ENCODE measurements around the gene MAL. TPM values are rescaled to one million over a fixed set of nuclear protein-coding genes. Genes with fewer than 3 reads are reported as not detected.

MAL gene
- total and polyA plus RNA-seq, 3 donors from 2014 or later, result 0.62 to 1.3 (median 0.79) TPM

GRCh38 chr2:95032868-95033603 is 7.5 kb downstream of the MAL start:
- WGBS, 2 donors, result 52 to 59% methylated on average over 15 to 16 of the region's 16 CpGs
- TF ChIP-seq POLR2A (IDR thresholded peaks at IDR 0.05), result no peak
- TF ChIP-seq, protein P1, sequence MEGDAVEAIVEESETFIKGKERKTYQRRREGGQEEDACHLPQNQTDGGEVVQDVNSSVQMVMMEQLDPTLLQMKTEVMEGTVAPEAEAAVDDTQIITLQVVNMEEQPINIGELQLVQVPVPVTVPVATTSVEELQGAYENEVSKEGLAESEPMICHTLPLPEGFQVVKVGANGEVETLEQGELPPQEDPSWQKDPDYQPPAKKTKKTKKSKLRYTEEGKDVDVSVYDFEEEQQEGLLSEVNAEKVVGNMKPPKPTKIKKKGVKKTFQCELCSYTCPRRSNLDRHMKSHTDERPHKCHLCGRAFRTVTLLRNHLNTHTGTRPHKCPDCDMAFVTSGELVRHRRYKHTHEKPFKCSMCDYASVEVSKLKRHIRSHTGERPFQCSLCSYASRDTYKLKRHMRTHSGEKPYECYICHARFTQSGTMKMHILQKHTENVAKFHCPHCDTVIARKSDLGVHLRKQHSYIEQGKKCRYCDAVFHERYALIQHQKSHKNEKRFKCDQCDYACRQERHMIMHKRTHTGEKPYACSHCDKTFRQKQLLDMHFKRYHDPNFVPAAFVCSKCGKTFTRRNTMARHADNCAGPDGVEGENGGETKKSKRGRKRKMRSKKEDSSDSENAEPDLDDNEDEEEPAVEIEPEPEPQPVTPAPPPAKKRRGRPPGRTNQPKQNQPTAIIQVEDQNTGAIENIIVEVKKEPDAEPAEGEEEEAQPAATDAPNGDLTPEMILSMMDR (IDR thresholded peaks at IDR 0.05), result no peak
- DNase-seq, result no peak

GRCh38 chr2:95034221-95034620 is 8.7 kb downstream of the MAL start:
- Histone ChIP-seq H3K27ac (no peak overlapping the region), H3K4me1 (no peaks in the 10 kb centered on the region), H3K4me3 (no peak overlapping the region), H3K27me3 (no peaks in the 10 kb centered on the region), H3K9me3 (no peaks in the 10 kb centered on the region), H3K36me3 (ENCODE audit: low read depth, missing control alignments) (no peaks in the 10 kb centered on the region)
- 53% methylated on average over 4 of the region's 4 CpGs; no CpG with 5 or more reads in 1 of the 2 donors for WGBS, 2 donors
- TF ChIP-seq, protein P1 (IDR thresholded peaks at IDR 0.05), result no peak
- no peak for TF ChIP-seq POLR2A (IDR thresholded peaks at IDR 0.05)
- intact Hi-C loops (cut with DNase I; ENCODE audit: low total_unique reads), result no loop called here
- no peak for DNase-seq

More at GRCh38 chr2:95032868-95033603, 7.5 kb downstream of the MAL start:
- Histone ChIP-seq H3K27me3 (no peaks in the 10 kb centered on the region), H3K4me1 (no peaks in the 10 kb centered on the region), H3K27ac (no peak overlapping the region), H3K36me3 (ENCODE audit: low read depth, missing control alignments) (no peaks in the 10 kb centered on the region), H3K9me3 (no peaks in the 10 kb centered on the region), H3K4me3 (no peak overlapping the region)
- intact Hi-C loops (cut with DNase I; ENCODE audit: low total_unique reads), result no loop called here

- intact Hi-C loops (cut with DNase I; ENCODE audit: low total_unique reads), result no loop called here
- no peak for TF ChIP-seq POLR2A (IDR thresholded peaks at IDR 0.05)
- TF ChIP-seq, protein P1 (IDR thresholded peaks at IDR 0.05), result no peak
- no peaks in the 10 kb centered on the region for H3K4me1 ChIP-seq
- H3K36me3 ChIP-seq (ENCODE audit: low read depth, missing control alignments), result no peaks in the 10 kb centered on the region
- H3K27ac ChIP-seq, result no peak overlapping the region
- H3K27me3 ChIP-seq, result no peaks in the 10 kb centered on the region
- H3K9me3 ChIP-seq, result no peaks in the 10 kb centered on the region
- H3K4me3 ChIP-seq, result no peak overlapping the region
- 71 to 72% methylated on average over 7 of the region's 7 CpGs for WGBS, 2 donors
- DNase-seq, result no peak
Measured at GRCh38 chr2:95034818-95035217, 9.3 kb downstream of the MAL start.

GRCh38 chr2:95036596-95037383 is 11.3 kb downstream of the MAL start:
- DNase-seq, result no peak
- Histone ChIP-seq H3K9me3 (no peaks in the 10 kb centered on the region), H3K27me3 (no peaks in the 10 kb centered on the region), H3K4me3 (no peak overlapping the region), H3K27ac (no peak overlapping the region), H3K4me1 (no peaks in the 10 kb centered on the region), H3K36me3 (ENCODE audit: low read depth, missing control alignments) (no peaks in the 10 kb centered on the region)
- TF ChIP-seq, protein P1 (IDR thresholded peaks at IDR 0.05), result no peak
- no peak for TF ChIP-seq POLR2A (IDR thresholded peaks at IDR 0.05)
- WGBS, 2 donors, result 90 to 92% methylated on average over 3 of the region's 3 CpGs
- intact Hi-C loops (cut with DNase I; ENCODE audit: low total_unique reads), result no loop called here

Measured in testis (tissue), 3 donors.